GM10266 (cell line): Measurements from ENCODE around the gene VOPP1.

Source experiments
- DNase-seq: peaks from one replicate; pipeline ENCODE4 v3.0.0; 2012; ENCODE audit errors: extremely low spot score
- CTCF ChIP-seq: IDR thresholded peaks from 2 replicates; pipeline ENCODE4 v1.5.1; 2012; ENCODE audit warnings: mild to moderate bottlenecking, low read depth; ENCODE audit not compliant: control insufficient read depth, insufficient read depth; ENCODE audit errors: missing control alignments

VOPP1 gene

DNA sequence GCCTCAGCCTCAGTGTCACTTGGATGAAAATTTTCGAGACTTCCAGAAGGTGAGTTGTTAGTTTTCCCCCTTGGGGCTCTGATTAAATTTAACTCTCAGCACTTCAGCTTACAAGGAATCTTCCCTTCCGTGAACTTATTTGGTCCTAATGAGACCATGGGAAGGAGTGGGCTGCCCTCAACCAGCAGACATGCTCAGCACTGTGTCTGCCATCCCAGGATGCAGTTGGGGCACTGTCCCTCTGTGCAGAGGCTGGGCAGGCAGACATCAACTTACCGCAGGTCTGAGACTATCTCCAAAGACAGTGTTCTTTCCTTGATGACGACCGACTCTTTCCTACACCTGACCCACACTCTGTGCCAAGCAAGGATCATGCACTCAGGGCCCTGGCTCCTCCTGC lies 36.7 kb downstream of the VOPP1 start:
- DNase-seq = no peak
- no peak for TF ChIP-seq CTCF

DNA sequence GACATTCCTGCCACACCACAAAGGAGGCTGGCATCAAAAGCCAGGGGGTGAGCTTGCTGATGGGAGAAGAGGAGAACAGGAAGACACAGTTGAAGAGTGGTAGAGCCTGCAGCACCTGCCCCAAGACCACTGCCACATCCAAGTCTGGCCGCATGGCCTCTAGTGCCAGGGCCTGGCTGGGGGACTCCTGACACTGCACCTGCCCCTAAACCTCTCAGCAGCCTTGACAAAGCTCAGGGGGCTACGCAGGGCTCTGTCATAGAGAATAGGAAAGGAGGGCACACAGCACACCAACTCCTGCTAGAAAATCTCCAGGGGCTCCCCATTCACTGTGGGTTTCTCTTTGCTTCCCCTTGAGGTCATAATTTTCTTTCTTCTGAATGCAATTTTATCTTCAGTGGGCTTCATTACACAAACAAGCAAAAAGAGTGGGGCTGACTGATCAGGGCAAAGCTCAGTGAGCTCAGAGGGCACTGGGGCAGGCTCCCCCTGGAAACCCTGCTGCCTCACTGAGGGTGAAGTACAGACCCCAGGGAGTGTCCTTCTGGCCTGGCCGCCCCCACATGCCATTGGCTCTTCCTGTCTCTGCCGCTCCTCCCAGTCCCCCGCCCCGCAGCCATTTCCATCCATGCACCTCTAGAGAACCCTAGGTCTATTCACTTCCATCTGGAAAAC lies 37.2 kb downstream of the VOPP1 start:
- no peak for TF ChIP-seq CTCF
- no peak for DNase-seq

- DNase-seq = peak; percentile 80
- TF ChIP-seq CTCF = no peak
Observed at GRCh38 chr7:55534262-55534915, 37.9 kb downstream of the VOPP1 start.

- no peak for DNase-seq
- no peak for TF ChIP-seq CTCF
Observed at GRCh38 chr7:55533729-55534080, 38.6 kb downstream of the VOPP1 start.

GRCh38 chr7:55533050-55533728 lies 39.1 kb downstream of the VOPP1 start:
- no peak for TF ChIP-seq CTCF
- peak; percentile 79 for DNase-seq

- DNase-seq = no peak
- no peak for TF ChIP-seq CTCF
Observed at GRCh38 chr7:55532150-55532917, 40.0 kb downstream of the VOPP1 start.
